ENCODE measurements around the gene TMED1.

Gene TMED1

DNA sequence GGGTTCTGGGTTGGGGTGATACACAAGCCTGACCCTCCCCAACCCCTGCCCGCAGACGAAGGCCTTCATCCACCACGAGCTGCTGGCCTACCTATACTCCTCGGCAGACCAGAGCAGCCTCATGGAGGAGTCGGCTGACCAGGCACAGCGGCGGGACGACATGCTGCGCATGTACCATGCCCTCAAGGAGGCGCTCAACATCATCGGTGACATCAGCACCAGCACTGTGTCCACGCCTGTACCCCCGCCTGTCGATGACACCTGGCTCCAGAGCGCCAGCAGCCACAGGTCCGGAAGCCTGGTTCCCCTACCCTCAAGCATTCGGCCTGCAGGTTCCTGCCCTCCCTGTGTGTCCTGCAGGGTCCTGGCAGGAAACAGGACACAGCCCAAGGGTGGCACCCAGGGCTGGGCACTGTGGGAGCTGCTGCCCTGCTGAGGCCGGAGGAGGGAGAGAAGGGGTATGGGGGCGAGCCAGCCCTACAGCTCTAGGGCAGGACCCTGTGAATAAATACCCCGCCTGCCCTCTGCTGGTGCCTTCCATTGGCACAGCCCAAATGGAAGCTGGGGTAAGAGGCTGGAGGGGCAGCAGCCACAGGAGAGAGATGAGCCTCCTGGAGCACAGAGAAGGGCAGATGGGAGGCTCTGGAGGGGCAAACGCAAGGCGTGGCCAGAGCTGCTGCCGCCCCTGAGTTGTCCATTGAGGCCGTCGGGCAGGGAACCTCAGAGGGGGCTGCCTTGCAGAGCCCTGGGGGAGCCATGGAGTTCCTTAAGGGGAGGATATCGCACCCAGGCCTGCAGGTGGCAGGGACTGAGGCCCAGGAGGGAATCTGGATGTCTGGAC is 6.8 kb downstream of the TMED1 start:
- TF ChIP-seq TAF1 (IDR thresholded peaks at IDR 0.05; ENCODE audit: borderline replicate concordance, low read depth, low read length): no peak
- peak; percentile 11; the same call in 1 of the 2 replicates for TF ChIP-seq POLR2A (IDR thresholded peaks at IDR 0.05; ENCODE audit: low read depth, low read length)
- no peak for TF ChIP-seq POLR2AphosphoS5 (IDR thresholded peaks at IDR 0.05; ENCODE audit: low read depth, low read length)
- DNase-seq (ENCODE audit: insufficient read length) (no peak), FAIRE-seq (no peak)

DNA sequence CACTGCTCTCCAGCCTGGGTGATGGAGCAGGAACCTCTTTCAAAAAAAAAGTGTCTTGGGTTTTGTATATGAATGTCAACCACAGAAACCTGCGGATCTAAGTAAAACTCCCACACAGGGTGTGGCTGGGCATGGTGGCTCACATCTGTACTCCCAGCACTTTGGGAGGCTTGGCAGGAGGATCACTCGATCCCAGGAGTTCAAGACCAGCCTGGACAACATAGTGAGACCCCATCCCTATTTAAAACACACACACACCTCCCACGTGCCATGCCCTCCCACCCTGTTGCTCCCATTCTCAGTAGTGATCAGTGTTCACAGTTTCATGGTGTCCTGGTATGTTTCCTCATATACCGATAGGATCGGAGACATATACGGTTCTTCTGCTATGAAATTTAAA is 9.2 kb downstream of the TMED1 start:
- TF ChIP-seq POLR2A (IDR thresholded peaks at IDR 0.05; ENCODE audit: low read depth, low read length) (no peak), POLR2AphosphoS5 (IDR thresholded peaks at IDR 0.05; ENCODE audit: low read depth, low read length) (no peak), TAF1 (IDR thresholded peaks at IDR 0.05; ENCODE audit: borderline replicate concordance, low read depth, low read length) (no peak)
- FAIRE-seq (no peak), DNase-seq (ENCODE audit: insufficient read length) (no peak)

DNA sequence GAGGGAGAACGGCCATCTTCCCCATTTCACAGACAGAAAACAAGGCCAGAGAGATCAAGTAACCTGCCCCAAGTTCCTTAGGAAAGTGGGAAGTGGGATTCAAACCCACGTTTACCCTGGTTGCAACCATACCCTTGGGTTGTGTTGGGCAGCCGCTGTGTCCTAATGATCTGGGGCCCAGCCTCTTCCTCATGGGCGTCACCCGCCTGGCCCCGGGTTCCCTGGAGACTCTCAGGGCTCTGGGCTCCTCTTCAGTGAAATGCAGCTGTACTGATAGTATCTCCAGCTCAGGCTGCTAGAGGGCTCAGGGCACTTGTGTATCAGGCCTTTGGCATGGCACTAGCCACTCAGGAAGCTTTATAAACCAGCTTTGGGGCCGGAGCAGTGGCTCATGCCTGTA is 9.8 kb downstream of the TMED1 start:
- FAIRE-seq (no peak), DNase-seq (ENCODE audit: insufficient read length) (no peak)
- TF ChIP-seq TAF1 (IDR thresholded peaks at IDR 0.05; ENCODE audit: borderline replicate concordance, low read depth, low read length) (no peak), POLR2AphosphoS5 (IDR thresholded peaks at IDR 0.05; ENCODE audit: low read depth, low read length) (no peak), POLR2A (IDR thresholded peaks at IDR 0.05; ENCODE audit: low read depth, low read length) (no peak)

DNA sequence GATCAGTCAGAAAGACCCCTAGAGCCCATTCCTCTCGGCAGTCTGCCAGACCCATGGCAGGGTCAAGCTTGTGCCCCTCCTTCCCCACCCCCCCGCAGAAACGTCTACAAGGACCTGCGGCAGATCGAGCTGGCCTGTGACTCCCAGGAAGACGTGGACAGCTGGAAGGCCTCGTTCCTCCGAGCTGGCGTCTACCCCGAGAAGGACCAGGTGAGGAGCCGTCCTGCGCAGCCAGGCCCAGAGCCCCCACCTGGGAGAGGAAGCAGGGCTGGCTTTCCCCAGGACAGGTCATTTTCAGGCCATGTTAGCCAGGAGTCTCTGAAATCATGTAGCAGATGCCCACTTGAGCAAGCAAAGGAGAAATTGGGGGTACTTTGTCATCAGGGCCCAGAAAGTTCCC is 12.3 kb downstream of the TMED1 start:
- TF ChIP-seq TAF1 (IDR thresholded peaks at IDR 0.05; ENCODE audit: borderline replicate concordance, low read depth, low read length) (no peak), POLR2AphosphoS5 (IDR thresholded peaks at IDR 0.05; ENCODE audit: low read depth, low read length) (no peak), POLR2A (IDR thresholded peaks at IDR 0.05; ENCODE audit: low read depth, low read length) (no peak)
- DNase-seq (ENCODE audit: insufficient read length): no peak
- FAIRE-seq: no peak

DNA sequence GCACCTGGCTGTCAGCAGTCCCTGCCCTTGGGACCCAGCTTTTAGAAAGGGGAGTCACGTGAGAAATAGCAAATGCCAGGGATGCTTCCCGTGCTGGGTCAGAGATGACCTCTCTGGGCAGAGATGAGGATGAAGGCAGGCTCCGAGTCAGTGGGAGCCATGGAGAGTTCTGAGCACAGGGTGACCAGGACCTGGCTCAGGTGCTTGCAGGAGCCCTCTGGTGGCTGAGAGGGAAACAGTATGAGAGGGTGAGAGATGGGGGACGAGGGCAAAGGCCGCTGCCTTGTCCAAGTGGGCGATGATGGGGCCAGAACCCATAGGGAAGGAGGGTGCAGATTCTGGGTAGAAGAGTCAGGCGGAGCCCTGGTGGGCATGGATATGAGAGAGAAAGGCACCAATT is 15.8 kb downstream of the TMED1 start:
- FAIRE-seq (no peak), DNase-seq (ENCODE audit: insufficient read length) (no peak)
- TF ChIP-seq POLR2AphosphoS5 (IDR thresholded peaks at IDR 0.05; ENCODE audit: low read depth, low read length) (no peak), POLR2A (IDR thresholded peaks at IDR 0.05; ENCODE audit: low read depth, low read length) (no peak), TAF1 (IDR thresholded peaks at IDR 0.05; ENCODE audit: borderline replicate concordance, low read depth, low read length) (no peak)

DNA sequence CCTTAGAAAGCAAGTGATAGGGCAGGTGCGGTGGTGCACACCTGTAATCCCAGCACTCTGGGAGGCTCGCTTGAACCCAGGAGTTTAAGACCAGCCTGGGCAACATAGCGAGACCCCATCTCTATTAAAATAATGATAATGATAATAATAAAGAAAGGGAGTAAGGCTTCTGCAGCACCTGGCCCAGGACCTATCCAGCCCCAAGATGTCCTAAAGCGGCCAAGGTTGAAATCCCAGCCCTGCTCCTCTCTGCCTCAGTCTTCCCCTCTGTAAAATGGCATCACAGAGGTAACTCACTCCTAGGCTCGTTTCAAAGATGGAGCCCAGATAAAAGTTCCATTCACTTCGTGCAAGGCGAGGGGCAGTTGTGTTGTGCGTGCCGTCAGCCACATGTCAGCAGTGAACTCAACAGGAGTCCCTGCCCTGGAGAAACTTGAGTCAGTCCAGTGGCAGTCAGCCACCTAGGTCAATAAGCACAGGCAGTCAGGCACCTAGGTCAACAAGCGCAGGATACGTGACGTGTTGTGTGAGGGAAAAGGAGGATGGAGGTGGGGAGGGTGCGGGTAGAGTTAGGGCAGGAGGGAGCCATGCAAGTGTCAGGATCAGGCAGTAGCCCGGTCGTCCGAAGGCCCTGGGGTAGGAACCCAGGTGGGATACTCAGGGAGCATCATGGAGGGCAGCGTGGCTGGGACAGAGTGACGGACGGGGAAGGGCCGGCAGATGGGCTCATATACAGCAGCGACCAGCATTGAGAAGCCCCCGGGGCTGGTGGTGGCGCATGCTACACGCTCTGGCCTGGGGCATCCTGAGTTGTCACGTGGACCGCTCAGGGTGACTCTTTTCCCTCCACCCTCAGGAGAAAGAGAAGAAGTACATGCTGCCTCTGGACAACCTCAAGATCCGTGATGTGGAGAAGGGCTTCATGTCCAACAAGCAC is 16.6 kb downstream of the TMED1 start:
- DNase-seq (ENCODE audit: insufficient read length) (no peak), FAIRE-seq (no peak)
- TF ChIP-seq TAF1 (IDR thresholded peaks at IDR 0.05; ENCODE audit: borderline replicate concordance, low read depth, low read length) (no peak), POLR2A (IDR thresholded peaks at IDR 0.05; ENCODE audit: low read depth, low read length) (no peak), POLR2AphosphoS5 (IDR thresholded peaks at IDR 0.05; ENCODE audit: low read depth, low read length) (no peak)

DNA sequence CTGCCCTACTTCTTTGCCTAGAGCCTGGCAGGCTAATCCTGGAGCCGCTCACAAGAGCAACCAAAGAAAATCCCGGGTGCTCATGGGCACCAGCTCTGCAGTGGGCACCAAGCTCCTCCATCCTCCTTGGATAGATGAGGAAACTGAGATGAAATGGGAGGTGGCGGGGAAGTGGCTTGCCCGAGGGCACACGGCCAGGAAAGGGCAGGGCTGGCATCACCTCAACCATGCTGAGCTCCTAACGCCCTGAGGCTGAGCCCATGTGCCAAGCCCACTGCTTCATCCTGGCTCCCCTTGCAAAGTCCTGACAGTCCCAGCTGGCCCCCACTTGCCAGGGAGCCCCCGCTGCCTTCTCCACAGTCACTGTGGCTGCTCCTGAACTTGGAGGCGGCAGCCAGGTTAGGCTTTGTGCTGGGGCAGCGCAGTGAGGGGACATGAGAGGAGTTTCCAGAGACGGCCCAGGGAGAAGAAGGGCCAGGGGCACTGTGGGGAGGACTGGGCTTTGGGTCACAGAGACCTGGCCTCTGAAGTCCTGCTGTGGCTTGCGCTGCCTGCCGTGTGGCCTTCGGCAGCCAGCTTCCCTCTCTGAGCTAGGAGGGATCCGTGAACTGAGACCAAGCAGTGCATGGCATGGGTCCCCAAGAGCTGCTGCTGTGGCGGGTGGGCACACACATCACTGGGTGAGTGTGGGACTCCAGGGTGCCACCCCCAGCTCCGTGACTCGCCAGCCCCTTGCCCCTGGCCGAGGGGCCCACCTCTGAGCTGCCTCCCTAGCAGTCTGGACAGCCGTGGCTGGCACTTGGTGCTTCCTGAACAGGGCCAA is 17.5 kb downstream of the TMED1 start:
- DNase-seq (ENCODE audit: insufficient read length) (no peak), FAIRE-seq (no peak)
- TF ChIP-seq POLR2AphosphoS5 (IDR thresholded peaks at IDR 0.05; ENCODE audit: low read depth, low read length) (no peak), TAF1 (IDR thresholded peaks at IDR 0.05; ENCODE audit: borderline replicate concordance, low read depth, low read length) (no peak), POLR2A (IDR thresholded peaks at IDR 0.05; ENCODE audit: low read depth, low read length) (no peak)

DNA sequence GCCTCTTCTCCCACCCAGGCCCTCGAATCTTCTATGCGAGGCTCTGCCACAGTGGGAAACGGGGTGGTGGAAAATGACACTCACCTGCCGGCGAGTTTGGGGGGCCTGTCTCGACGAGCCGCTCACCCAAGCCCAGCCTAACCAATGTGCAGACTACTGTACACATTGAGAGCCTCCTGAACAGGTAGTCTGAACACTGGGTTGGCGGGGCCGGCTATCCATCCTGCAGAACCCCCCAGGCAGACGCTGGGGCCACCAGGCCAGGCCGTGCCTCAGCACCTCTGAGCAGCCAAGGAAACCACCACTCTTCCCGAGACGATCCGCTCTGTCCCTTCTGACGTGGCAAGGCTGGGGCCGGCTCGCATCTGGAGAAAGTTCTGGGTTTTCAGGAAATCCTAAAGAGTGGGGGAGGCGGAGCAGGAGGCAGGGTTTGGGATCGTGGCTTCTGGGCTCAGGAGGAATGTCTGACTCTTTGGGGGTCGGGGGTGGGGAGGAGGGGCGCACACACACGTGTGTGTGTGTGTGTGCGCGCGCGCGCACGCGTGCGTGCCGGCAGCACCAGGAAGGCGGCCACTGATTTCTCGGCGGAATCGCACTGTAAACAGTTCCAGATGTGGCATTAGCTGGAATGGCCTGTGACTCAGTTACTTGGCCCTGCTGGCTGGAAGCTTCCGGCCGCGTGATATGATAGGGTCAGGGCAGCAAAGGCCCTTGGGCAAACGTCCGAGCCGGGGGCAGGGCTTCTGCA is 18.5 kb downstream of the TMED1 start:
- no peak for TF ChIP-seq POLR2A (IDR thresholded peaks at IDR 0.05; ENCODE audit: low read depth, low read length)
- no peak for FAIRE-seq
- DNase-seq (ENCODE audit: insufficient read length): no peak

DNA sequence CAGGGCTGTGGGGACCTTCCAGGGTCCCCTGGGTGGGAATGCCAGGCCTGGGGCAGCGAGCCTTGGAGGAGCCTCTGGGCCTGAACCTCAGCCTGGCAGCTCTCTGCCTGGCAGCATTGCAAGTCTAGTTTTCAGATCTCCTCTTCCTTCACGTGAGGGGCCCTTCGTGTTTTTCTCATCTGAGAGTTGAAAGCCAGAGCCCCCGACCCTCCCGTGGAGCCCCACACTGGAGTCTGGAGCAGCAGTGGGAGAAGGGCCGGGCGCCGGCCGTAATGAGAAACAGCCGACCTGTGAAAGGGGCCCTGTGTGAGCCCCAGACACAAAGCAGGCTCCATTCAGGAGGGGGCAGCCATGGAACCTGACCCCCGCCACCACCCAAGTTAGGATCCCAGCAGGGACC is 19.3 kb downstream of the TMED1 start:
- no peak for FAIRE-seq
- TF ChIP-seq POLR2A (IDR thresholded peaks at IDR 0.05; ENCODE audit: low read depth, low read length) (no peak), POLR2AphosphoS5 (IDR thresholded peaks at IDR 0.05; ENCODE audit: low read depth, low read length) (no peak), TAF1 (IDR thresholded peaks at IDR 0.05; ENCODE audit: borderline replicate concordance, low read depth, low read length) (no peak)
- no peak for DNase-seq (ENCODE audit: insufficient read length)

DNA sequence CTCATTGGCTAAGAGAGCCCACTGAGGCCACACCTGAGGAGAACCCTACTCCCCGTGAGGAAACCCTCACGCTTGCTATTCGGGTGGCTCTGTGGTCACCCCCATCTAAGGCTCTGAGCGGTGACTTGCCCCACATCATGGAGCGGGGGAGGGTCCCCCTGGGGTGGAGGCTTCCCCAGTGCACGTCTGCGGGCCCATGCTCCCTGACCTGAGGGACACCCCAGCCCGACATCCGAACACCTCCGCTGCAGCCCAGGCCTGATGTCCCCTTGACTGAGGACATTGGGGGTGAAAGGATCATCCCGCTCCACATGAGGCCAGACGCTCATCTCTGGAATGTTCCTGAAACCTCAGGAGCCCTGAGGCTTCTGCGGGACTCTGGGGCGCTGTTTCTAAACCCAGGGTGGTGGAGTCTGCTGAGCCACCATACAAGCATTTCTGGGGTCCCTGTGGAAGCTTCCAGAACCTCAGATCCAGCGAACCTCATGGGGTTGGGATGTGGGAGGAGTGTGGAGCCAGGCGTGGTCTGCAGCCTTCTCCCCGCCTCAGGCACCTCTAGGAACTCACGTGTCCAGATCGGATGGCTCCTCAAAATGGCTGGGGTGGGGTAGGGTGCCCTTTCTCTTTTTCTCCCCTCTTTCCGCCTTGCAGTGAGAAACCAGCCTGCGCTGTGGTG is 19.9 kb downstream of the TMED1 start:
- no peak for DNase-seq (ENCODE audit: insufficient read length)
- TF ChIP-seq POLR2A (IDR thresholded peaks at IDR 0.05; ENCODE audit: low read depth, low read length) (no peak), POLR2AphosphoS5 (IDR thresholded peaks at IDR 0.05; ENCODE audit: low read depth, low read length) (no peak), TAF1 (IDR thresholded peaks at IDR 0.05; ENCODE audit: borderline replicate concordance, low read depth, low read length) (no peak)
- no peak for FAIRE-seq
